CD4-positive, alpha-beta T cell (primary cell): ENCODE results near the gene SPOCD1. TPM values are rescaled to one million over a fixed set of nuclear protein-coding genes. Genes with fewer than 3 reads are reported as not detected.

ENCODE experiments used
- ATAC-seq: fragments of 200-7000 bp; cut with Tn5 transposase; one replicate; pipeline ENCODE4 v1.10.0; 2022; ENCODE audit warnings: mild to moderate bottlenecking; ENCODE audit not compliant: poor library complexity
- CTCF ChIA-PET: fragments of 350-600 bp; sonication (Branson Sonifier 250); formaldehyde crosslinking; loops from one replicate; lab custom pipeline; 2021; ENCODE audit warnings: antibody characterized with exemption, inconsistent platforms; lab: Charles Lee
- POLR2A ChIA-PET: fragments of 350-600 bp; sonication (Branson Sonifier 250); formaldehyde crosslinking; loops from one replicate; lab custom pipeline; 2021; ENCODE audit warnings: antibody characterized with exemption, inconsistent platforms; lab: Charles Lee
- DNase-seq, 14 experiments: peaks; one replicate each; pipeline ENCODE4 v3.0.0-alpha.2; 2013 to 2020; ENCODE audit warnings: mixed read lengths in 2 of 14
- H3K27ac ChIP-seq, 2 donors: one replicate each; pipeline versions ENCODE4 v1.5.1 to v1.7.0; 2013; ENCODE audit warnings: low read length in 2 of 2, low read depth in 1 of 2, mild to moderate bottlenecking in 1 of 2
- H3K27me3 ChIP-seq, 2 experiments: 1 replicate in 1 of 2; 2 replicates in 1 of 2; pipeline versions ENCODE4 v1.6.1 to v1.7.0; 2013; ENCODE audit warnings: low read length in 2 of 2, control low read depth in 1 of 2, mild to moderate bottlenecking in 1 of 2, moderate library complexity in 1 of 2; ENCODE audit not compliant: insufficient read depth in 2 of 2, control insufficient read depth in 1 of 2
- H3K36me3 ChIP-seq: one replicate; pipeline ENCODE4 v1.6.1; 2013; ENCODE audit warnings: low read length, control low read depth; ENCODE audit not compliant: insufficient read depth
- H3K4me1 ChIP-seq: one replicate; pipeline ENCODE4 v1.6.1; 2013; ENCODE audit warnings: low read length, control low read depth; ENCODE audit not compliant: insufficient read depth
- H3K4me3 ChIP-seq: one replicate; pipeline ENCODE4 v1.5.1; 2013; ENCODE audit warnings: mild to moderate bottlenecking, low read length, moderate library complexity
- H3K9me3 ChIP-seq, 2 experiments: 1 replicate in 1 of 2; 2 replicates in 1 of 2; pipeline versions ENCODE4 v1.6.1 to v1.7.0; 2013; ENCODE audit warnings: low read length in 2 of 2, mild to moderate bottlenecking in 2 of 2, control low read depth in 1 of 2, moderate library complexity in 1 of 2; ENCODE audit not compliant: control insufficient read depth in 1 of 2, insufficient read depth in 1 of 2
- H3K27ac Mint-ChIP-seq: one replicate; pipeline ENCODE4 v1.8.0; 2020; ENCODE audit warnings: mixed read lengths
- H3K27me3 Mint-ChIP-seq: one replicate; pipeline ENCODE4 v1.8.0; 2021; ENCODE audit warnings: mixed read lengths
- H3K36me3 Mint-ChIP-seq: one replicate; pipeline ENCODE4 v1.8.0; 2021; ENCODE audit warnings: low read depth, mixed read lengths
- H3K4me1 Mint-ChIP-seq: one replicate; pipeline ENCODE4 v1.8.0; 2021; ENCODE audit warnings: low read depth, mixed read lengths
- H3K4me3 Mint-ChIP-seq: one replicate; pipeline ENCODE4 v1.8.0; 2020; ENCODE audit warnings: mild to moderate bottlenecking, mixed read lengths
- H3K9me3 Mint-ChIP-seq: one replicate; pipeline ENCODE4 v1.8.0; 2020; ENCODE audit warnings: mixed read lengths
- intact Hi-C, 2 experiments: fragments of 100-400 bp; cut with DNase I in 1 of 2; cut with micrococcal nuclease in 1 of 2; formaldehyde crosslinking; loops; one replicate each; pipeline versions ENCODE4 v1.15.1 to v1.9.0; 2023 to 2025; cut with DNase I, micrococcal nuclease
- total RNA-seq, 174 experiments: library from RNA in 2 of 174; stranded (reverse) in 2 of 174; gene quantifications; one replicate each; pipeline ENCODE4 v1.2.3 and lab custom pipeline; 2021 to 2026
- TF ChIP-seq, protein P1 (sequence below): fragments of 200-600 bp; IDR thresholded peaks from one replicate; pipeline ENCODE4 v1.8.0; 2022; ENCODE audit warnings: antibody characterized with exemption, mild to moderate bottlenecking

SPOCD1 gene
- total RNA-seq, 2 experiments from 2014 or later, result 0.11 to 0.27 TPM

DNA sequence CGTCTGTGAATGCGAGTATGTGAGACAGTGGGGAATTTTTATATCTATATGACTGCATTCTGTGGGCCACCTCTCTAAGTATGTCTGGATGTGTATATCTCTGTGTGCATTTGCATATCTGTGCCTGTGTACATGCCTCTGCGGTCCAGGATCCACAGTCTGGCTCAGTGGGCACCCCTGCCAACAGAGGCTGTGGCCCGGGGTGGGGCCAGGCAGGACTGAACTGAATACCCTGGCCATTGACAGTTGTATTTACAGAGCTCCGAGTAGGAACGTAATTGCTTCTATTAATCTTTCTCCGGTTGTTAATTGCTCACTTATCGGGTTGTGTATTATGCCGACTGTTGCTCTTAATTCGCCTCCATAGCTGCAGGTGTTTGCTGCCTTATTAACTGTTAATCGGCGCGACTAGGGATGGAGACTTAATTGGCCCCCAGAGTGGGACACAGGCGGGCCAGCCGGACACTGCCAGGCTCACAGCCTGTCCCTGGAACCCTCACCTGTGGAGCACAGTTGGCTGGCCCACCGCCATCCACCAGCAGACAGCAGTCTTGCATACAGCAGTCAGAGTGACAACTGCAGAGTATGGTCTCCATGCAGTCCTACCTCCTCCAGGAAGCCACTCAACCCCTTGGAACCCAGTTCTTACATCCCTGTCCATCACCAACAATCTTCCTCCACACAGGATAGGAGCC, 29.3 kb downstream of the SPOCD1 start:
- intact Hi-C loops, result loop anchor here (5.0 to 10.0 kb wide), 3 partner anchors 392 to 624 kb away; no protein-coding TSS in a partner anchor
- TF ChIP-seq, protein P1, sequence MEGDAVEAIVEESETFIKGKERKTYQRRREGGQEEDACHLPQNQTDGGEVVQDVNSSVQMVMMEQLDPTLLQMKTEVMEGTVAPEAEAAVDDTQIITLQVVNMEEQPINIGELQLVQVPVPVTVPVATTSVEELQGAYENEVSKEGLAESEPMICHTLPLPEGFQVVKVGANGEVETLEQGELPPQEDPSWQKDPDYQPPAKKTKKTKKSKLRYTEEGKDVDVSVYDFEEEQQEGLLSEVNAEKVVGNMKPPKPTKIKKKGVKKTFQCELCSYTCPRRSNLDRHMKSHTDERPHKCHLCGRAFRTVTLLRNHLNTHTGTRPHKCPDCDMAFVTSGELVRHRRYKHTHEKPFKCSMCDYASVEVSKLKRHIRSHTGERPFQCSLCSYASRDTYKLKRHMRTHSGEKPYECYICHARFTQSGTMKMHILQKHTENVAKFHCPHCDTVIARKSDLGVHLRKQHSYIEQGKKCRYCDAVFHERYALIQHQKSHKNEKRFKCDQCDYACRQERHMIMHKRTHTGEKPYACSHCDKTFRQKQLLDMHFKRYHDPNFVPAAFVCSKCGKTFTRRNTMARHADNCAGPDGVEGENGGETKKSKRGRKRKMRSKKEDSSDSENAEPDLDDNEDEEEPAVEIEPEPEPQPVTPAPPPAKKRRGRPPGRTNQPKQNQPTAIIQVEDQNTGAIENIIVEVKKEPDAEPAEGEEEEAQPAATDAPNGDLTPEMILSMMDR, result no peak
- no peaks in the 10 kb centered on the region for H3K36me3 ChIP-seq
- H3K4me1 ChIP-seq, result peaks cover 19% of the 10 kb centered on the region
- no peak overlapping the region for H3K4me3 ChIP-seq
- ChIA-PET CTCF (no interaction called here), POLR2A (no interaction called here)
- H3K9me3 Mint-ChIP-seq, result no peaks in the 10 kb centered on the region
- H3K27ac Mint-ChIP-seq, result no peak overlapping the region
- H3K9me3 ChIP-seq, result no peaks in the 10 kb centered on the region
- peaks cover 15% of the 10 kb centered on the region for H3K4me1 Mint-ChIP-seq
- ATAC-seq, result no peak
- H3K27me3 Mint-ChIP-seq, result no peaks in the 10 kb centered on the region
- H3K4me3 Mint-ChIP-seq, result no peak overlapping the region
- peaks cover 4% of the 10 kb centered on the region for H3K36me3 Mint-ChIP-seq
- no peaks in the 10 kb centered on the region for H3K27me3 ChIP-seq
- no peak overlapping the region for H3K27ac ChIP-seq
- no peak for DNase-seq

- ChIA-PET CTCF (no interaction called here), POLR2A (no interaction called here)
- no peak for ATAC-seq
- Mint-ChIP-seq H3K9me3 (no peaks in the 10 kb centered on the region), H3K4me3 (no peak overlapping the region), H3K27me3 (no peaks in the 10 kb centered on the region), H3K36me3 (peaks cover 4% of the 10 kb centered on the region), H3K27ac (no peak overlapping the region), H3K4me1 (peaks cover 15% of the 10 kb centered on the region)
- no peak for DNase-seq
- no peak overlapping the region for H3K4me3 ChIP-seq
- no peak overlapping the region for H3K27ac ChIP-seq
- H3K36me3 ChIP-seq, result no peaks in the 10 kb centered on the region
- intact Hi-C loops, result loop anchor here (5.0 to 10.0 kb wide), 3 partner anchors 391 to 624 kb away; no protein-coding TSS in a partner anchor
- peaks cover 19% of the 10 kb centered on the region for H3K4me1 ChIP-seq
- H3K27me3 ChIP-seq, result no peaks in the 10 kb centered on the region
- TF ChIP-seq, protein P1, result no peak
- no peaks in the 10 kb centered on the region for H3K9me3 ChIP-seq
Measured at GRCh38 chr1:31785947-31786290, 29.9 kb downstream of the SPOCD1 start.

DNA sequence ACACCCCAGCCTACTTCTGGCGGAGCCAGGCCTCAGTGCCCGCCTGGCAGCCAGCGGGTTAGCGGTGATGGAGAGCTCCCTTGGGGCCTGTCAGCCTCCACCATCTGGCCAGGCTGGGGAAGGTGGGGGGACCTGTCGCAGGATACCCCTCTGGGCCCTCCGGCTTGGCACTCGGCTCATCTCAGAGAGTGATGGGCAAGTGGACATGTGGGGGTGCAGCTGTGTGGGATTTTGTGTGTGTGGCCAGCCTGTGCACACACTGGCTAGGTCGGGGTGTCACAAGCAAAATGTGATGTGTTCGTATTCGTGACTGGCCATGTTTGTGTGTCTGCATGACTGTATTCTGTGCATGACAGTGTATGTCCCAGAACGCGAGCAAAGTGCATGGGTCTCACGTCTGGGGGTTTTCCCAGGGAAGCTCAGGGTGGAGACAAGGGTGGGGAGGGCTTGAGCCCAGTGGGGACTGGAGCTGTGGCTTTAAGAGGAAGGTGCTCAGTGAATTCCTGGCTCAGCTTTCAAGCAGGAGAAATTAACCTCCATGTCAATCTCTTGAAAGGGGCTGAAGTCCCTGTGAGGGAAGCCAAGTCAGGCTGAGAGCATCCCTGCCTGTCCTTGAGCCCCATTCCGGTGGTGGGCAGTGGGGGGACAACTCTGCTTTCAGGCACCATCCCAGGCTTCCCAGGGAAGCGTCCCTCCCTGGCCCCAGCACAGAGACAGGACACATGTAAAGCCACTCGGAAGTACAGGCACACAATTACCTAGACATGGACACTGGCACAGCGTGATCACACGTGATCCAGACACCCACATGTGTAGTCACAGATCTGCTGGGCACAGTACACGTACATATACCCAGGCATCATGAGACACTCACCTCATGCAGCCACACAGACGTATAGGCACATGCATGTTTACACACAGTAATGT, 30.5 kb downstream of the SPOCD1 start:
- ATAC-seq (no peak), DNase-seq (no peak)
- POLR2A ChIA-PET, result no interaction called here
- H3K27me3 ChIP-seq, result no peaks in the 10 kb centered on the region
- Mint-ChIP-seq H3K4me3 (no peak overlapping the region), H3K27me3 (no peaks in the 10 kb centered on the region), H3K36me3 (peaks cover 4% of the 10 kb centered on the region), H3K9me3 (no peaks in the 10 kb centered on the region), H3K27ac (no peak overlapping the region), H3K4me1 (peaks cover 15% of the 10 kb centered on the region)
- CTCF ChIA-PET, result interaction anchor here (1.3 kb wide), 1 partner anchor 22 kb away, joined by 3 read pairs; no protein-coding TSS in a partner anchor
- H3K36me3 ChIP-seq, result no peaks in the 10 kb centered on the region
- H3K4me1 ChIP-seq, result peaks cover 19% of the 10 kb centered on the region
- intact Hi-C loops, result loop anchor here (5.0 to 10.0 kb wide), 3 partner anchors 390 to 623 kb away; no protein-coding TSS in a partner anchor
- H3K27ac ChIP-seq, result no peak overlapping the region
- H3K9me3 ChIP-seq, result no peaks in the 10 kb centered on the region
- TF ChIP-seq, protein P1, result no peak
- H3K4me3 ChIP-seq, result no peak overlapping the region
